ENCODE data around the gene GLDN. TPM values are rescaled to one million over a fixed set of nuclear protein-coding genes. Genes with fewer than 3 reads are reported as not detected.

GLDN gene
- total RNA-seq, 2 donors from 2014 or later: 1.2 to 1.4 TPM

GRCh38 chr15:51303462-51303980 lies 37.9 kb upstream of the GLDN start:
- H3K36me3 ChIP-seq: no peaks in the 10 kb centered on the region
- peaks cover 2% of the 10 kb centered on the region for H3K27me3 ChIP-seq (replicated peaks; ENCODE audit: insufficient read depth)
- intact Hi-C loops (cut with DNase I): no loop called here
- no peaks in the 10 kb centered on the region for H3K9me3 ChIP-seq
- no peak overlapping the region for H3K4me3 ChIP-seq
- no peak overlapping the region for H3K27ac ChIP-seq
- TF ChIP-seq POLR2A (IDR thresholded peaks at IDR 0.05) (no peak), POLR2AphosphoS5 (IDR thresholded peaks at IDR 0.05) (no peak)
- TF ChIP-seq, protein P1, sequence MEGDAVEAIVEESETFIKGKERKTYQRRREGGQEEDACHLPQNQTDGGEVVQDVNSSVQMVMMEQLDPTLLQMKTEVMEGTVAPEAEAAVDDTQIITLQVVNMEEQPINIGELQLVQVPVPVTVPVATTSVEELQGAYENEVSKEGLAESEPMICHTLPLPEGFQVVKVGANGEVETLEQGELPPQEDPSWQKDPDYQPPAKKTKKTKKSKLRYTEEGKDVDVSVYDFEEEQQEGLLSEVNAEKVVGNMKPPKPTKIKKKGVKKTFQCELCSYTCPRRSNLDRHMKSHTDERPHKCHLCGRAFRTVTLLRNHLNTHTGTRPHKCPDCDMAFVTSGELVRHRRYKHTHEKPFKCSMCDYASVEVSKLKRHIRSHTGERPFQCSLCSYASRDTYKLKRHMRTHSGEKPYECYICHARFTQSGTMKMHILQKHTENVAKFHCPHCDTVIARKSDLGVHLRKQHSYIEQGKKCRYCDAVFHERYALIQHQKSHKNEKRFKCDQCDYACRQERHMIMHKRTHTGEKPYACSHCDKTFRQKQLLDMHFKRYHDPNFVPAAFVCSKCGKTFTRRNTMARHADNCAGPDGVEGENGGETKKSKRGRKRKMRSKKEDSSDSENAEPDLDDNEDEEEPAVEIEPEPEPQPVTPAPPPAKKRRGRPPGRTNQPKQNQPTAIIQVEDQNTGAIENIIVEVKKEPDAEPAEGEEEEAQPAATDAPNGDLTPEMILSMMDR (IDR thresholded peaks at IDR 0.05): no peak
- H3K4me1 ChIP-seq (replicated peaks): no peaks in the 10 kb centered on the region
- 50% methylated on average over 2 of the region's 2 CpGs for WGBS
- DNase-seq (ENCODE audit: low spot score): no peak

DNA sequence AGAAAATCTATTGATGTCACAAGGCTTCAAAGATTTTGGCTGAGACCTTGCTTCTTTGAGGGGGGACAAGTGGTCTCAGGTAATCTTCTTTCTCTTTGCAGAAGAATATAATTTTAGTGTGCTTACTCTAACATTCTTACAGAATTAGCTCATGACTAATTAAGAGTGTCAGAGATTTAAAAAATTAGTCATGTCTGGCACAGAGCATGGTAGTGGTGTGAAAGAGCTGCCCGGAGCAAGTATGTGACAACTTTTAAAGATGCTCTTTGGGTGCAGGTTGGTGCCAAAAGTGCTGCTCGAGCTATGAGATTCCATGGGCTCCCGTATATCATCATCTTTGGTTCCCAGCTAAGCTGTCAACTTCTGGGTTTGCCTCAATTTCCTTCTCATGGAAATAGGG lies 34.1 kb upstream of the GLDN start:
- TF ChIP-seq, protein P1 (IDR thresholded peaks at IDR 0.05): no peak
- no peak for TF ChIP-seq POLR2AphosphoS5 (IDR thresholded peaks at IDR 0.05)
- no peak for TF ChIP-seq POLR2A (IDR thresholded peaks at IDR 0.05)
- Histone ChIP-seq H3K4me1 (replicated peaks) (no peaks in the 10 kb centered on the region), H3K27ac (no peak overlapping the region), H3K36me3 (no peaks in the 10 kb centered on the region), H3K27me3 (replicated peaks; ENCODE audit: insufficient read depth) (peaks cover 2% of the 10 kb centered on the region), H3K4me3 (no peak overlapping the region), H3K9me3 (no peaks in the 10 kb centered on the region)
- DNase-seq (ENCODE audit: low spot score): no peak
- WGBS: 77% methylated on average over 3 of the region's 3 CpGs
- intact Hi-C loops (cut with DNase I): no loop called here

DNA sequence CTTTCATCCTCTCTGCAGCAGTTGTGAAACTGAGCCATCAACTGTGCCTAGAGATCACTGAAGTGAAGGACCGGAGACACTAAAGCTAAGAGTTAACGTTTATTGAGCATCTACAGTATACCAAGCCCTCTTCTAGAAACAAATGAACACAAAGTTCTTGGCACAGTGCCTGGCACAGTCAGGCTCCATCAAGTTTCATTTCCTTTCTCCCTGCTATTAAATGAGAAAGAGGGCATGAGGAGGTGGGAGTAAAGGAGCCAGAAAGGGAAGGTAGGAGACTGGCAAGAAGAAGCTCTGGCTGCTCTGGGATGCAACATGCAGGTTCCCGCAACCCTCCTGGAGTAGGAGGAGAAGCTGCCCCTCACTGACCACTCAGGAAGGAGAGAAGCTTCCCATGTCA lies 33.6 kb upstream of the GLDN start:
- H3K9me3 ChIP-seq: no peaks in the 10 kb centered on the region
- H3K27me3 ChIP-seq (replicated peaks; ENCODE audit: insufficient read depth): peaks cover 2% of the 10 kb centered on the region
- intact Hi-C loops (cut with DNase I): no loop called here
- DNase-seq (ENCODE audit: low spot score): no peak
- H3K27ac ChIP-seq: no peak overlapping the region
- TF ChIP-seq, protein P1 (IDR thresholded peaks at IDR 0.05): no peak
- TF ChIP-seq POLR2A (IDR thresholded peaks at IDR 0.05) (no peak), POLR2AphosphoS5 (IDR thresholded peaks at IDR 0.05) (no peak)
- 56% methylated on average over 3 of the region's 3 CpGs for WGBS
- H3K4me3 ChIP-seq: no peak overlapping the region
- H3K4me1 ChIP-seq (replicated peaks): no peaks in the 10 kb centered on the region
- H3K36me3 ChIP-seq: no peaks in the 10 kb centered on the region

DNA sequence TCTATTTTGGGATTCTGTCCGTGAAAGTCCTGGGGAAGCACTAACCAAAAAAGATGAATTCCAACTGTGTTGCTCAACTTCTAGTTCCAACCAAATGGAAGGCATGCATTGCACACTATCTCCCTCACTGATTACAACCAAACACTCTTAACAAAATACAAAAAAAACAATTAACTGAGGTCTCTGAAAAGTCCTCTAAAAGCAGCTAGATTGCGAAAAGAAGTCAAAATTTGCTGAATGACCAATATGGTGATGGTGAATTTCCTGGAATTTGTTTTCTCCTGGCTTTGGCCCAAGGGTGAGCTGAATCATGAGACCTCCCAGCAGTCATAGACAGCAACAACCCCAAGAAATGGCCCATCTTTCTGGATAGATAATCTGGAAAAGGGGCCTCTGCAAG lies 31.4 kb upstream of the GLDN start:
- Histone ChIP-seq H3K4me3 (no peak overlapping the region), H3K9me3 (no peaks in the 10 kb centered on the region), H3K27me3 (replicated peaks; ENCODE audit: insufficient read depth) (peaks cover 2% of the 10 kb centered on the region), H3K27ac (no peak overlapping the region), H3K4me1 (replicated peaks) (no peaks in the 10 kb centered on the region), H3K36me3 (no peaks in the 10 kb centered on the region)
- TF ChIP-seq, protein P1 (IDR thresholded peaks at IDR 0.05): no peak
- TF ChIP-seq POLR2AphosphoS5 (IDR thresholded peaks at IDR 0.05) (no peak), POLR2A (IDR thresholded peaks at IDR 0.05) (no peak)
- DNase-seq (ENCODE audit: low spot score): no peak
- intact Hi-C loops (cut with DNase I): no loop called here
- 81% methylated on average over 2 of the region's 2 CpGs for WGBS

- intact Hi-C loops (cut with DNase I): no loop called here
- Histone ChIP-seq H3K4me3 (no peak overlapping the region), H3K9me3 (no peaks in the 10 kb centered on the region), H3K36me3 (no peaks in the 10 kb centered on the region), H3K4me1 (replicated peaks) (no peaks in the 10 kb centered on the region), H3K27me3 (replicated peaks; ENCODE audit: insufficient read depth) (no peaks in the 10 kb centered on the region), H3K27ac (no peak overlapping the region)
- TF ChIP-seq POLR2AphosphoS5 (IDR thresholded peaks at IDR 0.05) (no peak), POLR2A (IDR thresholded peaks at IDR 0.05) (no peak)
- TF ChIP-seq, protein P1 (IDR thresholded peaks at IDR 0.05): no peak
- WGBS: 59% methylated on average over 2 of the region's 2 CpGs
- no peak for DNase-seq (ENCODE audit: low spot score)
Observed at GRCh38 chr15:51311510-51311909, 29.9 kb upstream of the GLDN start.

Data from prostate gland (tissue), 2 donors.